NCI-H2196 (cell line): Measurements from ENCODE around the gene SPSB1.

Source experiments
- DNase-seq: peaks from one replicate; lab custom pipeline; 2025; ENCODE audit not compliant: unreplicated experiment; lab: John Stamatoyannopoulos, UW

The SPSB1 gene

GRCh38 chr1:9317591-9318417, 25.1 kb downstream of the SPSB1 start:
- no peak for DNase-seq

GRCh38 chr1:9319208-9319788, 26.6 kb downstream of the SPSB1 start:
- no peak for DNase-seq

GRCh38 chr1:9319789-9320519, 27.3 kb downstream of the SPSB1 start:
- no peak for DNase-seq

- DNase-seq: no peak
Observed at GRCh38 chr1:9320520-9321479, 28.1 kb downstream of the SPSB1 start.

GRCh38 chr1:9321480-9321849, 28.8 kb downstream of the SPSB1 start:
- DNase-seq: no peak

- no peak for DNase-seq
Observed at GRCh38 chr1:9321986-9322660, 29.4 kb downstream of the SPSB1 start.

- no peak for DNase-seq
Observed at GRCh38 chr1:9322661-9323244, 30.1 kb downstream of the SPSB1 start.

GRCh38 chr1:9324246-9325096, 31.8 kb downstream of the SPSB1 start:
- no peak for DNase-seq

GRCh38 chr1:9326596-9326995, 33.9 kb downstream of the SPSB1 start:
- no peak for DNase-seq

- no peak for DNase-seq
Observed at GRCh38 chr1:9328201-9328600, 35.5 kb downstream of the SPSB1 start.

GRCh38 chr1:9328715-9329114, 36.0 kb downstream of the SPSB1 start:
- no peak for DNase-seq

GRCh38 chr1:9331016-9331415, 38.3 kb downstream of the SPSB1 start:
- no peak for DNase-seq

- no peak for DNase-seq
Observed at GRCh38 chr1:9331558-9332346, 39.1 kb downstream of the SPSB1 start.

- no peak for DNase-seq
Observed at GRCh38 chr1:9332513-9333143, 39.9 kb downstream of the SPSB1 start.

- DNase-seq: no peak
Observed at GRCh38 chr1:9338397-9339246, 45.9 kb downstream of the SPSB1 start.

GRCh38 chr1:9340172-9340854, 47.6 kb downstream of the SPSB1 start:
- no peak for DNase-seq
